Diencephalon (tissue), 1 donor: ENCODE measurements around the gene TNFRSF14. TPM values are rescaled to one million over a fixed set of nuclear protein-coding genes. Genes with fewer than 3 reads are reported as not detected.

Experiments used
- total RNA-seq: library from RNA; depleted of rRNA; stranded (reverse); fragments of >200 nt; gene quantifications from one replicate; pipeline ENCODE4 v1.2.3, GENCODE V29; 2014

Gene TNFRSF14
- 2.8 TPM for total RNA-seq

DNA sequence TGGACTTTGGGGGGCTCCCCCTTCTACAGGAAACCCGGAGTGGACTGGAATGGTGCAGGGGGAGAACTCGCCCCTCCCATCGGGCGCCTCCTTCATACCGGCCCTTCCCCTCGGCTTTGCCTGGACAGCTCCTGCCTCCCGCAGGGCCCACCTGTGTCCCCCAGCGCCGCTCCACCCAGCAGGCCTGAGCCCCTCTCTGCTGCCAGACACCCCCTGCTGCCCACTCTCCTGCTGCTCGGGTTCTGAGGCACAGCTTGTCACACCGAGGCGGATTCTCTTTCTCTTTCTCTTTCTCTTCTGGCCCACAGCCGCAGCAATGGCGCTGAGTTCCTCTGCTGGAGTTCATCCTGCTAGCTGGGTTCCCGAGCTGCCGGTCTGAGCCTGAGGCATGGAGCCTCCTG, at the start of gene TNFRSF14:
Gene TNFRSF14, plus strand, starts transcription at position 95 of the 401 bp plus-strand sequence. Its CDS starts 294 bp downstream, at position 389.

DNA sequence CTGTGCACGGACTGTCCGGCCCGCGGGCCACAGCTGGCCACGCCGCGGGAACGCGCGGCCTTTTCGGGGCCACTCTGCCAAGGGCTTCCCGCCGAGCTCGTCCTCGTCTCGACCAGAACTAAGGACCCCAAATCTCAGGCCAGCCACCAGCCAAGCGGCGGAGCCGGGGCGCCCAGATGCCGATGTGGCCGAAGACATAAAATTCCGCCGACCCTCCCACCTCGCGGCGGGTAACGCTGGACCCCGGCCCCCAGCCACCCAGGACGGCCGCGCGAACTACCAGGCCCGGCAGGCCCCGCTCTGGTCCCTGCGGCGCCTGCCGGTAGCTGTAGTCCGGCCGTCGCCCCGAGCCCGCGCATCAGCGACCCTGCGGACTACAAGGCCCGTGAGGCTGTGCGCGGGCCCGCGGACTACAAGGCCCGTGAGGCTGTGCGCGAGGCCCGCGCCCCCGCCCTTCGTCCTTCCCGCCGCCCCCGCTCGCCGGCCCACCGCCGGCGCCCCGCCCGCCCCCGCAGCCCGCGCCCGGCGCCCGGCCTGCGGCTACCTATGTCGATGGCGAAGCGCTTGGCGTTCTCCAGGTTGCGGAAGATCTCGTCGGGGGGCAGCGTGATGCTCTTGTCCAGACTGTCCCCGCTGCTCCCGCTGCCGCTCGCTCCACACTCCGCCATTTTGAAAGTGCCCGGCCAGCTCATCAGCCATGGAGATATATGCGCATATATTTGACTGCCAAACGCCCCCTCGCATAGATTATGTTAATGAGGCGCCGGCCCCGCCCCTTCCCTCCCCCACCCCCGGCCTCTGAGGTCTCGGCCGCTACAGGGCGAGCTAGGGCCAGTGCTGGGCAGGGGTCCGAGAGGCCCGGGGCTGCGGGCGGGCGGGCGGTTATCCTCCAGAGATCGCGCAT, 30.0 kb upstream of the TNFRSF14 start, which contains the start of gene PANK4:
Gene PANK4, minus strand, starts transcription at position 677 of the 904 bp plus-strand sequence. Its CDS starts 9 bp downstream, at position 668.

DNA sequence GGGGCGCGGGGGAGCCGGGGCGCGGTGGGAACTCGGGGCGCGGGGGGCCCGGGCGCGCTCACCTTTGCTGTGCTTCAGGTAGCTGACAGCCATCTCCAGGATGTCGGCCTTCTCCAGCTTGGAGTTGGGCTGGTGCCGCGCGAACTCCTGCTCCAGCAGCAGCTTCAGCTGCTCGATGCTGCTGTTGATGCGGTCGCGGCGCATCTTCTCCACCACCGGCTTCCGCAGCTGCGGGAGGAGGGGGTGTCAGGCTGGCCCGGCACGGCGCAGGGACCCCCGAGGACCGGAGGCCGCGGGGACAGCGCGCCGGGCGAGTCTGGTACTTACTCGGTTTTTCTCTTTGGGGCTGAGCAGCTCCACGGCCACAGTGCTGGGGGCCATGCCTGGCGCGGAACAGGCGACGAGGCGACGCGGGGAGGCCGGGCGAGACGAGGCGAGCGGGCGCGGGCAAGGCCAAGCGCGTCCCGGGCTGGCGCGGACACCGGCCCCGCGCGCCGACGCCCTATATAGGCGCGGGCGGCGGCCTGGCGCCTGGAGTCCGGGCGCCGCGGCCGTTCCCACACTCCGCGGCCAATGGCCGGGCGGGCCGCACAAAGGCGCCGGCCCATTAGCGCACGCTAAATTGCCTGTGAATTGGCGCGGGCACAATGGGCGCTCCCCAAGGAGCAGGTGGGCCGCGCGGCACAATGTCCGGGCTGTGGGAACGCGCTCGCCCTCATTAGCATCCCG, 26.2 kb upstream of the TNFRSF14 start, which contains the start of gene HES5:
Gene HES5, minus strand, starts transcription at position 480 of the 729 bp plus-strand sequence. Its CDS starts 99 bp downstream, at position 381.

GRCh38 chr1:2586154-2587070, 30.2 kb downstream of the TNFRSF14 start, which contains the start of gene PRXL2B:
Gene PRXL2B (plus strand): TSS chr1:2586777. CDS start chr1:2586886, 109 bp downstream.

Other genes with a start within 250 kb of the TNFRSF14 start
- 15.7 TPM for gene MORN1, start 164.8 kb upstream of the TNFRSF14 start, total RNA-seq
- gene RER1, start 164.5 kb upstream of the TNFRSF14 start, total RNA-seq: 41.3 TPM
- 21.0 TPM for gene PEX10, start 143.8 kb upstream of the TNFRSF14 start, total RNA-seq
- gene PLCH2, start 80.1 kb upstream of the TNFRSF14 start, total RNA-seq: 16.1 TPM
- gene PANK4, start 29.8 kb upstream of the TNFRSF14 start, total RNA-seq: 39.4 TPM
- gene HES5, start 26.1 kb upstream of the TNFRSF14 start, total RNA-seq: 156 TPM
- 30.2 TPM for gene PRXL2B, start 30.4 kb downstream of the TNFRSF14 start, total RNA-seq
- gene MMEL1, start 76.6 kb downstream of the TNFRSF14 start, total RNA-seq: 4.6 TPM
- gene TTC34, start 245.3 kb downstream of the TNFRSF14 start, total RNA-seq: 0.46 TPM